SU-DHL-6 (cell line): ENCODE results near the gene SCN5A.

Source experiments
- EZH2phosphoT487 ChIP-seq: fragments of 200-600 bp; sonication (generic), shearing (Covaris generic); conservative IDR thresholded peaks from 2 replicates; pipeline ENCODE4 v1.6.1; 2018; ENCODE audit warnings: mild to moderate bottlenecking, antibody characterized with exemption, low read length, moderate library complexity, mixed read lengths
- TF ChIP-seq, protein P1 (sequence below): fragments of 200-600 bp; sonication (generic); IDR thresholded peaks from one replicate; pipeline ENCODE4 v1.5.1; 2017; ENCODE audit warnings: antibody characterized with exemption, mild to moderate bottlenecking, low read length, moderate library complexity; ENCODE audit not compliant: insufficient read depth, poor library complexity, severe bottlenecking

DNA sequence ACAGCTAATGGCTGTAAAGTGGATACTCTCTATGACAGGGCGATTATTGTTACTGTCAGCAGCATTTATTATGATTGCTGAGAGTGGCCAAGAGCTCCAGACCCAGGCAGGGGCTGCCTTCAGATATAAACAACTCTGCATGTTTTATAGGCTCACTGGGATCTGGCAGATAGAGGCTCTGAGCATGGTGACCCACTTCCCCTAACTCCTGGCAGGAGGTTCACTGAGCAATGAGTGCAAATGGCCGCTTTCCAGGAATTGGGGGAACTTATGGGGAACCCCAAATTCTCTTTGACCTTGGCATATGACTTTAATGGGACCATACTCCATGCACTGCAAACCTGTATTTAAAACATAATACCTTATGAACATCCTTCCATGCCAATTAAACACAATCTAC, 59.0 kb downstream of the SCN5A start:
- TF ChIP-seq, protein P1, sequence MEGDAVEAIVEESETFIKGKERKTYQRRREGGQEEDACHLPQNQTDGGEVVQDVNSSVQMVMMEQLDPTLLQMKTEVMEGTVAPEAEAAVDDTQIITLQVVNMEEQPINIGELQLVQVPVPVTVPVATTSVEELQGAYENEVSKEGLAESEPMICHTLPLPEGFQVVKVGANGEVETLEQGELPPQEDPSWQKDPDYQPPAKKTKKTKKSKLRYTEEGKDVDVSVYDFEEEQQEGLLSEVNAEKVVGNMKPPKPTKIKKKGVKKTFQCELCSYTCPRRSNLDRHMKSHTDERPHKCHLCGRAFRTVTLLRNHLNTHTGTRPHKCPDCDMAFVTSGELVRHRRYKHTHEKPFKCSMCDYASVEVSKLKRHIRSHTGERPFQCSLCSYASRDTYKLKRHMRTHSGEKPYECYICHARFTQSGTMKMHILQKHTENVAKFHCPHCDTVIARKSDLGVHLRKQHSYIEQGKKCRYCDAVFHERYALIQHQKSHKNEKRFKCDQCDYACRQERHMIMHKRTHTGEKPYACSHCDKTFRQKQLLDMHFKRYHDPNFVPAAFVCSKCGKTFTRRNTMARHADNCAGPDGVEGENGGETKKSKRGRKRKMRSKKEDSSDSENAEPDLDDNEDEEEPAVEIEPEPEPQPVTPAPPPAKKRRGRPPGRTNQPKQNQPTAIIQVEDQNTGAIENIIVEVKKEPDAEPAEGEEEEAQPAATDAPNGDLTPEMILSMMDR, result no peak
- TF ChIP-seq EZH2phosphoT487, result no peak
